ENCODE measurements around the gene LHX3. TPM values are rescaled to one million over a fixed set of nuclear protein-coding genes. Genes with fewer than 3 reads are reported as not detected.

LHX3 gene
- total RNA-seq, 6 experiments from 2014 or later, result not detected

DNA sequence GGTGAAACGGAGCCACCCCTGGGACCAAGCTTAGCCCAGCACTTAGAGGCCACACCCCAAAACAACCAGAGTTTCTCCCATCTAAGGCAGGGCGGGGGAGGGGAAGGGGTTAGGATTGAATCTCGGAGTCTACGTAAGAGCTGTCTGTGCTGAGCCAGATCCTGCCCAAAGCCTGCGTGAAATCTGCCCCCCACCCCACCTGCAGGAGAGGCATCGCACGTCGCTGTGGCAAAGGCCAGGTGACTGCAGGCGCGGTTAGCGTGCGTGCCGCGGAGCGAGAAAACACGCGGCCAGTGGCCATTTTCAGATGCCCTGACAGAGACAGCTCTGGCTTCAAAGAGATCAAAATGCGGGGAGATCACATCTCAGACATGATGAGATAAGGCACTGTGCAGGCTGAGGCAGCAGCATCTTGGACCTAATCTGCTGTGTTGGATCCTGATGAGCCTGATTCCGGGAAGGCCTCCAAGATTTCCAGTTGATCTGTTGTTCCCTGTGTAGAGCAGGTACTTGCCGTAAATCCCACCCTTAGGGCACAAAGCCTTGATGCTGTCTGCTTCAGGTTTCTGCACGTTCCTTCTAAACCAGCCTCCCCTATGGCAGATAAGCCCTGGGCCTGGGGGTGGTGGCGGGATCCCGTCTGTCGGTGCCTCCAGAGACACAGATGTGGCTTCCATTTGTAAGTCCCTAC is 43.2 kb upstream of the LHX3 start:
- Histone ChIP-seq H3K36me3 (no peaks in the 10 kb centered on the region), H3K4me1 (peaks cover 0 to 14% (median 4%) of the 10 kb centered on the region in 4 donors), H3K4me3 (no peak overlapping the region), H3K27me3 (no peaks in the 10 kb centered on the region), H3K9me3 (no peaks in the 10 kb centered on the region), H3K27ac (no peak overlapping the region)
- DNase-seq, result no peak
- TF ChIP-seq CTCF (IDR thresholded peaks at IDR 0.05), result no peak
- TF ChIP-seq POLR2A (IDR thresholded peaks at IDR 0.05), result no peak
- intact Hi-C loops (cut with DNase I), result no loop called here
- ATAC-seq, result no peak
- WGBS (ENCODE audit: insufficient coverage, low coverage, low lambda C conversion rate, missing lambda C conversion rate), result 87% methylated on average over 10 of the region's 24 CpGs

DNA sequence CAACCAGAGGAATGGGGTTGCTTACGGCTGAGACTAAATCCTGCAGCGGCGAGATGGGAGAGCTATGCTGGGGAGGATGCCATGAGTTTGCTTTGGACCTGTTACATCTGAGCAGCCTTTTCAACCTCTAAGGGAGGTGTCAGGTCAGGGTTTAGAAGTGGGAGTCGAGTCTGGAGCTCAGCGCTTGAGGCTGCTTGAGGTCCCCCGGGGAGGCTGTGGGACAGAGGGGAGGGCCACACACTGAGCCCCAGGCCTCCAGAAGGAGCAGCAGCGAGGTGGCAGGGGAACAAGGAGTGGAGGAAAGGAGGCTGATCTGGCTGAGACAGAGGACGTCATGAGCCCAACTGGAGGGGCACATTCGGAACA is 42.6 kb upstream of the LHX3 start:
- TF ChIP-seq CTCF (IDR thresholded peaks at IDR 0.05) (no peak), POLR2A (IDR thresholded peaks at IDR 0.05) (no peak)
- no peaks in the 10 kb centered on the region for H3K9me3 ChIP-seq
- DNase-seq, result no peak
- peaks cover 0 to 16% (median 4%) of the 10 kb centered on the region in 4 donors for H3K4me1 ChIP-seq
- no peak overlapping the region for H3K4me3 ChIP-seq
- ATAC-seq, result no peak
- H3K27ac ChIP-seq, result no peak overlapping the region
- intact Hi-C loops (cut with DNase I), result no loop called here
- WGBS (ENCODE audit: insufficient coverage, low coverage, low lambda C conversion rate, missing lambda C conversion rate), result 73% methylated on average over 8 of the region's 9 CpGs
- no peaks in the 10 kb centered on the region for H3K36me3 ChIP-seq
- no peaks in the 10 kb centered on the region for H3K27me3 ChIP-seq

- no peak overlapping the region for H3K27ac ChIP-seq
- TF ChIP-seq POLR2A (IDR thresholded peaks at IDR 0.05), result no peak
- no peak for TF ChIP-seq CTCF (IDR thresholded peaks at IDR 0.05)
- no peaks in the 10 kb centered on the region for H3K36me3 ChIP-seq
- no peak for DNase-seq
- intact Hi-C loops (cut with DNase I), result no loop called here
- WGBS (ENCODE audit: insufficient coverage, low coverage, low lambda C conversion rate, missing lambda C conversion rate), result 88% methylated on average over 24 of the region's 26 CpGs
- no peaks in the 10 kb centered on the region for H3K27me3 ChIP-seq
- no peak for ATAC-seq
- no peaks in the 10 kb centered on the region for H3K9me3 ChIP-seq
- no peak overlapping the region for H3K4me3 ChIP-seq
- peaks cover 0 to 16% (median 4%) of the 10 kb centered on the region in 4 donors for H3K4me1 ChIP-seq
These were observed 42.1 kb upstream of the LHX3 start for GRCh38 chr9:136246849-136247550.

GRCh38 chr9:136245219-136246150 is 40.6 kb upstream of the LHX3 start, which contains the start of gene QSOX2:
QSOX2 (minus strand) TSS chr9:136245812; CDS start chr9:136245803, 9 bp downstream.
- intact Hi-C loops (cut with DNase I), result no loop called here
- no peak for TF ChIP-seq CTCF (IDR thresholded peaks at IDR 0.05)
- TF ChIP-seq POLR2A (IDR thresholded peaks at IDR 0.05), result peak; percentile 36
- no peak within 1 kb of the TSS for H3K27ac ChIP-seq

More at GRCh38 chr9:136245219-136246150, 40.6 kb upstream of the LHX3 start, which contains the start of gene QSOX2:
- ATAC-seq (peak; percentile 86 to 93 (median 88)), DNase-seq (peak; percentile 88 to 90 (median 88))
- WGBS (ENCODE audit: insufficient coverage, low coverage, low lambda C conversion rate, missing lambda C conversion rate), result 0% methylated on average over 14 of the region's 112 CpGs
- Histone ChIP-seq H3K4me3 (peak within 1 kb of the TSS; percentile 71 to 87 (median 74)), H3K27me3 (no peaks in the 10 kb centered on the region), H3K36me3 (no peaks in the 10 kb centered on the region), H3K4me1 (peaks cover 0 to 16% (median 4%) of the 10 kb centered on the region in 4 donors), H3K9me3 (no peaks in the 10 kb centered on the region)
